Keratinocyte (primary cell): ENCODE results near the gene ITSN1. TPM values are rescaled to one million over a fixed set of nuclear protein-coding genes. Genes with fewer than 3 reads are reported as not detected.
"Not testable (repeated sequence)": the region's sequence is repeated elsewhere in the genome, so short reads cannot be mapped to it uniquely, and the experiment has no call there.

Experiments
- DNase-seq: peaks from one replicate; pipeline ENCODE4 v3.0.0-alpha.2; 2011; ENCODE audit warnings: low read depth, missing footprints, low spot score
- FAIRE-seq: peaks from 2 replicates; lab custom pipeline; 2011; peaks lifted over from hg19 to GRCh38; lab: Jason Lieb, UNC
- H2AFZ ChIP-seq: 2 replicates; pipeline ENCODE4 v1.6.0; 2012; ENCODE audit warnings: low read length, control low read depth, inconsistent platforms; ENCODE audit not compliant: control insufficient read depth
- H3K27ac ChIP-seq: 2 replicates; pipeline ENCODE4 v1.5.1; 2011; ENCODE audit warnings: low read length; ENCODE audit not compliant: control insufficient read depth, insufficient read depth
- H3K27me3 ChIP-seq: 3 replicates; pipeline ENCODE4 v1.6.0; 2011; ENCODE audit warnings: low read length; ENCODE audit not compliant: control insufficient read depth, insufficient read depth; ENCODE audit errors: extremely low read depth
- H3K36me3 ChIP-seq, 2 experiments: 2 replicates in 1 of 2; 3 replicates in 1 of 2; pipeline ENCODE4 v1.5.1; 2011; ENCODE audit warnings: low read length in 2 of 2, mild to moderate bottlenecking in 1 of 2; ENCODE audit not compliant: control insufficient read depth in 2 of 2, insufficient read depth in 2 of 2; ENCODE audit errors: extremely low read depth in 1 of 2
- H3K4me1 ChIP-seq: 3 replicates; pipeline ENCODE4 v1.5.1; 2011; ENCODE audit warnings: low read length; ENCODE audit not compliant: control insufficient read depth, insufficient read depth; ENCODE audit errors: extremely low read depth
- H3K4me2 ChIP-seq: 3 replicates; pipeline ENCODE4 v1.6.0; 2011; ENCODE audit warnings: low read depth, low read length; ENCODE audit not compliant: control insufficient read depth, insufficient read depth; ENCODE audit errors: extremely low read depth
- H3K4me3 ChIP-seq, 3 experiments: fragments of 200-600 bp in 1 of 3; sonication (generic) in 1 of 3; 2 replicates in 2 of 3; 3 replicates in 1 of 3; pipeline ENCODE4 v1.5.1; 2011 to 2016; ENCODE audit warnings: low read length in 3 of 3, mild to moderate bottlenecking in 3 of 3, control low read depth in 2 of 3, inconsistent platforms in 1 of 3, low read depth in 1 of 3, mixed read lengths in 1 of 3, mixed run types in 1 of 3, moderate library complexity in 1 of 3; ENCODE audit not compliant: control insufficient read depth in 2 of 3, insufficient read depth in 2 of 3; ENCODE audit errors: extremely low read depth in 1 of 3
- H3K79me2 ChIP-seq: 2 replicates; pipeline ENCODE4 v1.6.0; 2012; ENCODE audit warnings: low read length; ENCODE audit not compliant: control insufficient read depth, insufficient read depth
- H3K9ac ChIP-seq: 3 replicates; pipeline ENCODE4 v1.6.0; 2011; ENCODE audit warnings: low read length; ENCODE audit not compliant: control insufficient read depth, insufficient read depth; ENCODE audit errors: extremely low read depth
- H3K9me1 ChIP-seq: 3 replicates; pipeline ENCODE4 v1.6.0; 2011; ENCODE audit warnings: low read length; ENCODE audit not compliant: control insufficient read depth, insufficient read depth; ENCODE audit errors: extremely low read depth
- H3K9me3 ChIP-seq: 2 replicates; pipeline ENCODE4 v1.5.1; 2012; ENCODE audit warnings: low read depth, low read length; ENCODE audit not compliant: control insufficient read depth
- H4K20me1 ChIP-seq: 3 replicates; pipeline ENCODE4 v1.6.0; 2011; ENCODE audit warnings: low read length; ENCODE audit not compliant: control insufficient read depth, insufficient read depth; ENCODE audit errors: extremely low read depth
- CTCF ChIP-seq, 3 experiments: IDR thresholded peaks in 1 of 3; conservative IDR thresholded peaks in 1 of 3; optimal IDR thresholded peaks in 1 of 3; 2 replicates in 2 of 3; 3 replicates in 1 of 3; pipeline versions ENCODE3 to v1.5.1; 2011; ENCODE audit warnings: low read length in 3 of 3, mild to moderate bottlenecking in 3 of 3, moderate library complexity in 2 of 3, control low read depth in 1 of 3, inconsistent platforms in 1 of 3; ENCODE audit not compliant: insufficient read depth in 2 of 3; ENCODE audit errors: extremely low read depth in 1 of 3
- EZH2 ChIP-seq: IDR thresholded peaks from one replicate; pipeline ENCODE4 v1.6.1; 2012; ENCODE audit warnings: inconsistent platforms, mild to moderate bottlenecking, low read length, moderate library complexity
- dilution Hi-C: fragments of 300-500 bp; cut with MboI; formaldehyde crosslinking; loops from one replicate; pipeline ENCODE4 v1.7.0; 2020; ENCODE audit warnings: low sequenced_read_pairs; ENCODE audit not compliant: extremely low pct_ligation_motif_present
- polyA plus RNA-seq, 5 experiments: library from polyadenylated mRNA; depleted of rRNA in 3 of 5; stranded (reverse) in 3 of 5; stranded (forward) in 1 of 5; unstranded in 1 of 5; fragments of >200 nt; gene quantifications; 1 replicate in 1 of 5; 2 replicates in 3 of 5; 3 replicates in 1 of 5; pipeline versions ENCODE4 v1.2.1 to v1.2.3, GENCODE V29; 2011 to 2012; ENCODE audit warnings: missing spikeins in 2 of 5, low read depth in 1 of 5, low replicate concordance in 1 of 5

ITSN1 gene
- polyA plus RNA-seq, 1 donor (not counting 4 experiments of a cell fraction or from before 2014, with no cell fraction given), result 34.3 TPM

- Histone ChIP-seq H4K20me1 (no peaks in the 10 kb centered on the region), H3K9ac (no peak overlapping the region), H3K9me3 (no peaks in the 10 kb centered on the region), H3K36me3 (no peaks in the 10 kb centered on the region), H3K27me3 (peaks cover 5% of the 10 kb centered on the region), H3K27ac (no peak overlapping the region), H3K4me2 (no peak overlapping the region), H3K79me2 (no peaks in the 10 kb centered on the region), H3K4me3 (no peak overlapping the region), H3K9me1 (no peaks in the 10 kb centered on the region), H3K4me1 (no peaks in the 10 kb centered on the region), H2AFZ (no peak overlapping the region)
- FAIRE-seq, result no peak
- TF ChIP-seq EZH2 (no peak), CTCF (optimal IDR thresholded peaks at IDR 0.05 in 1 of 3, IDR thresholded peaks at IDR 0.05 in 1 of 3, conservative IDR thresholded peaks at IDR 0.05 in 1 of 3; ENCODE audit: extremely low read depth in 1 of 3, insufficient read depth in 2 of 3, low read length in 3 of 3) (no peak)
- DNase-seq, result no peak
- dilution Hi-C loops, result no loop called here
These were observed 218.1 kb downstream of the ITSN1 start for GRCh38 chr21:33860332-33860879.

- no peaks in the 10 kb centered on the region for H3K9me3 ChIP-seq
- no peak overlapping the region for H3K9ac ChIP-seq
- H4K20me1 ChIP-seq, result no peaks in the 10 kb centered on the region
- peaks cover 5% of the 10 kb centered on the region for H3K27me3 ChIP-seq
- DNase-seq (no peak), FAIRE-seq (no peak)
- dilution Hi-C loops, result no loop called here
- no peak overlapping the region for H3K4me3 ChIP-seq
- H2AFZ ChIP-seq, result no peak overlapping the region
- H3K36me3 ChIP-seq, result no peaks in the 10 kb centered on the region
- no peaks in the 10 kb centered on the region for H3K9me1 ChIP-seq
- no peak overlapping the region for H3K4me2 ChIP-seq
- H3K4me1 ChIP-seq, result no peaks in the 10 kb centered on the region
- TF ChIP-seq EZH2 (no peak), CTCF (optimal IDR thresholded peaks at IDR 0.05 in 1 of 3, IDR thresholded peaks at IDR 0.05 in 1 of 3, conservative IDR thresholded peaks at IDR 0.05 in 1 of 3; ENCODE audit: extremely low read depth in 1 of 3, insufficient read depth in 2 of 3, low read length in 3 of 3) (no peak)
- no peak overlapping the region for H3K27ac ChIP-seq
- H3K79me2 ChIP-seq, result no peaks in the 10 kb centered on the region
These were observed 218.8 kb downstream of the ITSN1 start for GRCh38 chr21:33861125-33861524.

GRCh38 chr21:33863191-33863590, 220.9 kb downstream of the ITSN1 start:
- H3K4me3 ChIP-seq, H3K9me1 ChIP-seq, H3K9ac ChIP-seq, DNase-seq, H3K4me1 ChIP-seq, H2AFZ ChIP-seq, H3K4me2 ChIP-seq, H4K20me1 ChIP-seq, H3K27ac ChIP-seq, H3K9me3 ChIP-seq, H3K36me3 ChIP-seq, FAIRE-seq, dilution Hi-C loops, H3K79me2 ChIP-seq, H3K27me3 ChIP-seq: not testable (repeated sequence)
